Right lobe of liver (tissue), 4 donors: ENCODE measurements around the gene SH3RF3.

ENCODE experiments used
- POLR2A ChIP-seq: fragments of 450-650 bp; IDR thresholded peaks from one replicate; pipeline ENCODE4 v1.6.1; 2017; ENCODE audit warnings: antibody characterized with exemption, mild to moderate bottlenecking
- TF ChIP-seq, protein P1 (sequence below), 4 donors: fragments of 200-600 bp in 3 of 4; fragments of 450-650 bp in 1 of 4; IDR thresholded peaks; one replicate each; pipeline versions ENCODE4 v1.5.1 to v1.8.0; 2016 to 2022; ENCODE audit warnings: antibody characterized with exemption in 4 of 4, mild to moderate bottlenecking in 2 of 4
- donor health status: DM: no; HTN: no; CAD: no.
- donor health status: DM: no; HTN: no; CAD: no.
- donor health status: DM: no; HTN: yes; CAD: no.

DNA sequence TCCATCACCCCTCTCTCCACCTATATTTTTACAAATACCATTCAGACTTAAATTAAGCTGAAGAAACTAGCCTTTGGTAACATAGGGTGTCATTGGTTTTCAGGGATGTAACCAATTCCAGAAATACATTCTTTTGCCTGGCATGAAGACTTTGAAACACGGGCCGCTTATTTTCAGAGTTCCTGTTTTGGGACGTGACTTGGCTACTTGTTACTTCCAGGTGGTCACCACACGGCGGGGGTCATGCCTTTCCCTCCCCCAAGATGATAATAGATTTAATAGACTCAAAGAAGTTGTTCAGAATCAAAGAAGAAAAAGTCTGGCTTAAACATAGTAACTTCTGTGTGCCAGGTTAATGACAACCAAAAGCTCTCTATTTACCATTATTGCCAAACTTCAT lies 374.2 kb downstream of the SH3RF3 start:
- TF ChIP-seq, protein P1, sequence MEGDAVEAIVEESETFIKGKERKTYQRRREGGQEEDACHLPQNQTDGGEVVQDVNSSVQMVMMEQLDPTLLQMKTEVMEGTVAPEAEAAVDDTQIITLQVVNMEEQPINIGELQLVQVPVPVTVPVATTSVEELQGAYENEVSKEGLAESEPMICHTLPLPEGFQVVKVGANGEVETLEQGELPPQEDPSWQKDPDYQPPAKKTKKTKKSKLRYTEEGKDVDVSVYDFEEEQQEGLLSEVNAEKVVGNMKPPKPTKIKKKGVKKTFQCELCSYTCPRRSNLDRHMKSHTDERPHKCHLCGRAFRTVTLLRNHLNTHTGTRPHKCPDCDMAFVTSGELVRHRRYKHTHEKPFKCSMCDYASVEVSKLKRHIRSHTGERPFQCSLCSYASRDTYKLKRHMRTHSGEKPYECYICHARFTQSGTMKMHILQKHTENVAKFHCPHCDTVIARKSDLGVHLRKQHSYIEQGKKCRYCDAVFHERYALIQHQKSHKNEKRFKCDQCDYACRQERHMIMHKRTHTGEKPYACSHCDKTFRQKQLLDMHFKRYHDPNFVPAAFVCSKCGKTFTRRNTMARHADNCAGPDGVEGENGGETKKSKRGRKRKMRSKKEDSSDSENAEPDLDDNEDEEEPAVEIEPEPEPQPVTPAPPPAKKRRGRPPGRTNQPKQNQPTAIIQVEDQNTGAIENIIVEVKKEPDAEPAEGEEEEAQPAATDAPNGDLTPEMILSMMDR (IDR thresholded peaks at IDR 0.05): no peak
- no peak for TF ChIP-seq POLR2A
